HG02642 (cell line): ENCODE data around the gene TIMD4.

Experiments
- ATAC-seq: cut with Tn5 transposase; IDR thresholded peaks from one replicate; pipeline ENCODE4 v1.9.1; 2021; ENCODE audit warnings: mild to moderate bottlenecking; ENCODE audit not compliant: unreplicated experiment, poor library complexity

TIMD4 gene

DNA sequence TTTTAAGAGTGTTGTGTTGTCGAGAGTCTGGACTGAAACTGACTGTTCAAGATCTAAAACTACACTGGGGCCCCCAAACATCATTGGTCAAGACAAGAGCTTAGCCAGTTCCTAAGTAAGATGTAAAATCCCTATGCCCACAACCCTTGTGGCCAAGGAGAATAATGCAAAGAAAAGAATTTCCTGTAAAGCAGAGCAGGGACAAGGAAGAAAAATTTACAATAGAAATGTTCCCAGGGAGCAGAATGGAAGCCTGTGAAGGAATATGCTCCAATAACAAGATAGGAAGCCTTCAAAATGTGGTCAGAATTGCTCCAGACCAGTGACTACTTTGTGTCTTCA, 92.6 kb downstream of the TIMD4 start:
- ATAC-seq, result no peak
